ENCODE measurements around the gene ZNF853.
"Not testable (repeated sequence)": the region's sequence is repeated elsewhere in the genome, so short reads cannot be mapped to it uniquely, and the experiment has no call there.

Gene ZNF853

DNA sequence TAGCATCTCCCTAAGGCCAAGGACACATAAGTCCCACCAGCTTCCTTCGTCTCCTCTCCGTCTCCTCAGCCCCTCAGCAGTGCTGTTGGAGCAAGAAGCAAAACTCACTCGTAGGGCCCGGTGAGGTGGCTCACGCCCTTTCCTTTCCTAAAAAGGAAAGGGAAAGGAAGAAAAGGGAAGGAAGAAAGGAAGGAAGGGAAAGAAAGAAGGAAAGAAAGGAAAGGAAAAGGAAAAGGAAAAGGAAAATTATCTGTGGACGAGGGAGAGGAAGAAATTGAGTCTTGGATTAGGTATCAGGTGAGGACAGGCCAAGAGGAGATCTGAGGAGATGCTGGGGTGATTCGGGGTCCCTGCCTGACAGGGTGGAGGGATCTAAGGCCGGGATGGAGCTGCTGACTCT lies 18.6 kb downstream of the ZNF853 start:
- in situ Hi-C loops (cut with MboI; ENCODE audit: low sequenced_read_pairs), result no loop called here

DNA sequence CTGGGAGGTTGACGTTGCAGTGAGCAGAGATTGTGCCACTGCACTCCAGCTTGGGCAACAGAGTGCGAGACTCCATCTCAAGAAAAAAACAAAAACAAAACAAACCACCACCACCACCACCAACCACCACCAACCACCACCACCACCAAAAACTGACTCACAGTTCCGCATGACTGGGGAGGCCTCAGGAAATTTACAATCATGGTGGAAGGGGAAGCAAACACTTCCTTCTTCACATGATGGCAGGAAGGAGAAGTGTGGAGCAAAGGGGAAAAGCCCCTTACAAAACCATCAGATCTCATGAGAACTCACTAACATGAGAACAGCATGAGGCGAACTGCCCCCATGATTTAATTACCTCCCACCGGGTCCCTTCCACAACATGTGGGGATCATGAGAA lies 19.6 kb downstream of the ZNF853 start:
- in situ Hi-C loops (cut with MboI; ENCODE audit: low sequenced_read_pairs), result not testable (repeated sequence)

DNA sequence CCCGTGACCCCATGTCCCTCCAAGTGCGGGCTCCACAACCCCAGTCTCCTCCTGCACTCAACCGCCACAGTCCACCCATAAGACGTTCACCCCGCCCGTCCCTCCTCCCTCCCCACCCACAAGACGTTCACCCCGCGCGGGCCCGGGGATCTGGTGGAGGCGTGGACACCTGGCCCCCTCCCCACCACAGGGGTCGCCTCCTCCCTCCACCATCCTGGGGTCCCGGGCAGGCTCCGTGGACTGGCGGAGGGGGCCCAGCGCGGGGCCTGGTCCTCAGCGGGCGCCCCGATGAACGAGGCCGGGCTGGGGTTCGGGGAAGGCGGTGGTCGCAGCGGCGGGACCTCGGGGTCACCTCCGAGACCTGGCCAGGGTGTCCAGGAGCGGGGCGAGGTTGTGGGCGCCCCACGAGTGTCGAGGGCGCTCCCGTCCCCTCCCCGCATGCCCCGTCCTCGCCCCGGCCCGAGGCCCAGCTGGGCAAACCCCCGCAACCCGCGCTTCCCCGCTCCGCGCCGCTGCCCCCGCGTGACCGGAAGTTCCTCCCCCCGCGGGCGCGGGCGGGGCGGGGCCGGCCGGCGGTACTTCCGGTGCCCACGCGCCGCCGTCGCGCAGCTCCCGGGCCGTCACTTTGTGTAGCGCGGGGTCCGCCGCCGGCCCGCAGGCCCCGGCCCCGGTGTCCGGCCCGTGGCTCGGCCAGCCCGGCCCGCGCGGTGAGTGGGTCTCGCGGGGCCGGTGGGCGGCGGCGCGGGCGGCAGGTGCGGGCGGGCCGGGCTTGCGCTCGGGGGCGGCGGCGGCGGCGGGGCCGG lies 21.5 kb downstream of the ZNF853 start, which contains the start of gene ZNF316:
Gene ZNF316 (plus strand): TSS at position 578 of the 803 bp plus-strand sequence. CDS start 5,092 bp downstream, outside the sequence.
- in situ Hi-C loops (cut with MboI; ENCODE audit: low sequenced_read_pairs), result no loop called here

DNA sequence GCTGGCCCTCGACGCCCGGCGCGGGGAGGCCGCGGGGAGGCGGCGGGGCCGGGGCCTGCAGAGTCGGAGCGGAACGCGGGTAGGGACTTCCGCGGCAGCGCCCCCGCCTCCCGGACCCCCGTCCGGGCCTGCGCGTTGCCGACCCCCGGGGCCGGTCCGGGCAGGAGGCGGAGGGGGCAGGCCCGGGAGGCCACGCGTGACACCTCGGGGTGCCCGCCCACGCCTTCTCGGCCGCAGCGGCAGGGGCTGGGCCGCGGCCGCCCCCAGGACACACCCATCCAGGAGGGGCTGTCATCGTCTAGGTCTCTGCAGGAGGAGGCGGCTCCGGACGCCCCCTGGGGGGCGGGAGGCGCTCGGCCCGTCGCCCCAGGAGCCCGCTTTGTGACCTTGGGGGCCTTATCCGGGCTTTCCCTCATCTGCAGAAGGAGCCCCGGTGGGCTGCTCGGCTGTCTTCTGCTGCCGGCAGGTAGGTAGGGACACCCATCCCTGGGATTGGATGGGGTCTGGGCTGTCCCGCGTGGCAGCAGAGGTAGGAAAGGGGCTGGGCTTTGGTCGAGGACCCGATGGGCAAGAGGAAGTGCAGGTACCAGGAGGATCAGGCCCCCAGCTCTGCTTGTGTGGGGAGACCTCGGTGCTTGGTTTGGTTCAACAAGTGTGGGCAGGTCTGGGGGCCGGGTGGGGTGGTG lies 22.3 kb downstream of the ZNF853 start:
- in situ Hi-C loops (cut with MboI; ENCODE audit: low sequenced_read_pairs), result no loop called here

DNA sequence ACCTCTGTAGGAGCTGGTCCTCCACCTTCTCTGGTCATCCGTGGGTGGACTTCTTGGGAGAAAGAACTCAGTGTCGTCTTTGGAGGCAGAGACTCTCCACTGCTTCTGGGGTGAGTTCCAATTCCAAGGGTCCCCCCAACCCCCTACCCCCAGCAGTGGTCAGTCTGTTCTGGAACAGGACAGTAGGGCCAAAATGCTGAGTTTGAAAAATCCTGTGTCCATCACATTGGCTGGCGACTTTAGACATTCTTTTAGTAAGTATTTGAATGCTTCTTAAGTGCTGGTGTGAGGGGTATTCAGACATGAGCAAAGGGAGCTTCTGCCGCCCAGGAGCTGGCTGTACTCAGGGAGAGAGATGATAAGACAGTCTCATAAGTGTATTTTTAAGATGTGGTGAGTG lies 23.6 kb downstream of the ZNF853 start:
- in situ Hi-C loops (cut with MboI; ENCODE audit: low sequenced_read_pairs), result no loop called here

DNA sequence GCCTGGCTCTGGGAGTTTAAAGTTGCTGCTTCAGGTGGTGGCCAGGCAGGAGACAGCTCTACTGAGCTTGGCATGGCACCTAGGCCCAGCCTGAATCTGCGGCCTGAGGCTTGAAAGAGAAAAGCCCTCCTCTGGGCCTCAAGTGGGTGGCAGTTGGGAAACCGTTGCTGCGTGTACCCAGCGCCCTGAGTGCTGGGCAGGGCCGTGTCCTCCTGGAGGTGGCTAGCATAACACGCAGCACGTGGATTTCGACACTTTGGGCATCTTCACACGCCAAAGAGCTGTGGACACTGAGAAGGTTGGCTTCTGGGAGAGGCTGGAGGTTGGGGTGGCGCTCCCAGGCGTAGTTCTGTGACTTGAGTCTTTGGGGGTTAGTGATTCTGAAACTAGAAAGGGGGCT lies 24.2 kb downstream of the ZNF853 start:
- in situ Hi-C loops (cut with MboI; ENCODE audit: low sequenced_read_pairs), result no loop called here

DNA sequence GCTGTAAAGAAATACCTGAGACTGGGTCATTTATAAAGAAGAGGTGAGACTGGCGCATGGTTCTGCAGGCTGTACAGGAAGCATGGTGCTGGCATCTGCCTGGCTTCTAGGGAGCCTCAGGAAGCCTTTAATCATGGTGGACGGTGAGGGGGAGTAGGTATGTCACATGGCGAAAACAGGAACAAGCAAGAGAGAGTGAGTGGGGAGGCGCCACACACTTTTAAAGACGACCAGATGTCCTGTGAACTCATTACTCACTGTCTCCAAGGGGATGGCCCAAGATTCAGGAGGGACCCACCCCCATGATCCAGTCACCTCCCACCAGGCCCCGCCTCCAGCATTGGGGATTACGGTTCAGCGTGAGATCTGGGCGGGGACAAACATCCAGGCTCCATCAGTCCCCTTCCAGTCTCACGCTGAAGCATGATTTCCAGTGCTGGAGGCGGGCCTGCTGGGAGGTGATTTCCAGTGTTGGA lies 24.9 kb downstream of the ZNF853 start:
- in situ Hi-C loops (cut with MboI; ENCODE audit: low sequenced_read_pairs), result no loop called here

DNA sequence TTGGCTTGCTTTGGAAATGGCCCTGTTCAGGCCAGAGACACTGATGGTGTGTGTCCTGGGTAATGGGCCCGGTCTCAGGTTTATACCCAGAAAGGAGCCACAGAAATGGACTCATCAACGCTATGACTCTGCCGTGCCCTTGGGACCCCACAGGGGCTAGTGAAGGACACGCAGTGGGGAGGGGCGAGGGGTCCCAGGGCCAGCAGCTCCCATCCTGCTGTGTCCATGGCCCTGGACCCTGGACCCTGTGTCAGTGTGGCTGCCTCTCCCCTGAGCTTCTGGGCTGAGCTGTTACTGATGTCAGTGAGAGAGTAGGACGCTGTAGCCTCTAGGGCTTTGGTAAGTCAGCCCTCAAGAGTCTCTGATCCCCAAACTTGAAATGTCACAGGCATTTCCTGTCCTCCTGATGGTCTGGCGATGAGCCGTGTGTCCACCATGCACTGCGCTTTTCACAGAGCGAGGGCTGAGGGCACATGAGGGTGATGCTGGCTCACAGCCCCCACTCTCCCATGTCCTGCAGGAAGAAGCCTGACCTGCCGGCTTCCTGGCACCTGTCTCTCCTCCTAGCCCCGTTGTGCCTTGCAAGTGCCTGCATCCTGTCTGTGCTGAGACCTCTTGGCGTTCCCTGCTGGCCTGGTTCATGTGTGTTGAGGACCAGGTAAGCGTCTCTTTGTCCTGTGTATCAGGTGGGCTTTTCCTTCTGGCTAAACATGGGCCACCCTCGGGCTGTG lies 26.1 kb downstream of the ZNF853 start:
- in situ Hi-C loops (cut with MboI; ENCODE audit: low sequenced_read_pairs), result no loop called here

DNA sequence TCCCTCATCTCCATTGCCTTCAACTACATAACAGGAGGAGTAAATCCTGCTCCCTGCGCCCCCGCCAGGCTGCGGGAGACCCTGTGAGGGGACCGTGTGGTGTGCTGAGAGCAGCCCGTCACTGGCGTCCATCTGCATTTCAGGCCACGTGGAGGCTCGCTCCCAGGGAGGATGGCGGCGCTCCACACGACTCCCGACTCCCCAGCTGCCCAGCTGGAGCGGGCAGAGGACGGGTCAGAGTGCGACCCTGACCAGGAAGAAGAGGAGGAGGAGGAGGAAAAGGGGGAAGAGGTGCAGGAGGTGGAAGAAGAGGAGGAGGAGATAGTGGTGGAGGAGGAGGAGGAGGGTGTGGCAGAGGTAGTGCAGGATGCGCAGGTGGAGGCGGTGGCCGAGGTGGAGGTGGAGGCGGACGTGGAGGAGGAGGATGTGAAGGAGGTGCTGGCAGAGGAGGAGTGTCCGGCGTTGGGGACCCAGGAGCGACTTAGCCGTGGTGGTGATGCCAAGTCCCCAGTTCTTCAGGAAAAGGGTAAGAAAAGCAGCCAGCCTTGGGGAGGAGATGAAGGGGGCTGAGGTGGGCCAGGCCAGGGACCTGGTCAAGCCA lies 26.9 kb downstream of the ZNF853 start:
- in situ Hi-C loops (cut with MboI; ENCODE audit: low sequenced_read_pairs), result no loop called here

DNA sequence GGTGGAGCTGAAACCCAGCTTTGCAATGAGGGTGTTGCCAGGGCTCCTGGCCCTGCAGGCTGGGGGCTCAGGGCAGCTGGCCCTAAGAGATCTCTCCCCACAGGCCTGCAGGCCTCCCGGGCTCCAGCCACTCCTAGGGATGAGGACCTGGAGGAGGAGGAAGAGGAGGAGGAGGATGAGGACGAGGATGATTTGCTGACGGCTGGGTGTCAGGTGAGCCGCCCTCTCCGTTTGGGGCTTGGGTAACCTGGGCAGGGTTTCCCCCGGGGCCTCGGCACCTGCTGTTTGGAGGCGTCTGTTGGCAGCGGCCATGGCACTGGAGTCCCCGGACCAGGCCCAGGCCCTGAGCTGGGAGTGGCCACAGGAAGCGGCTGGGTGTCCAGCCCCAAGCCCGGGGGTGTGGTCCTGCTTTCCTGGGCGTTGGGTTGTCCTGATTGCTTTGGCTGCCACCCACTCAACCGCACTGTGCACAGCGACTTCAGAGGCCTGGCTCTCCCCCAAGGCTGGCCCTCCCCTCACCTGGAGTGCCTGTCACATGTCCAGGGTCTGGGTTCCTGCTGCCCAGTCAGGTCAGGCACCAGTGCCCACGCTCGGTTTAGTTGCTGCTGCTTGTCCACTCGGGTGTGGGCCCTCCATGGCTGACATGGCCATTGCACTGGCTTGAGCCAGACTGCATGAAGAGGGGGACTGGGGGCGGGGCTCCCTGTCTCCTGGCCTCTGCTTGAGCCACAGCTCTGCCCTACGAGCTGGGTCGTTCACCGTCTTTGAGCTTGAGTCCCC lies 27.6 kb downstream of the ZNF853 start:
- in situ Hi-C loops (cut with MboI; ENCODE audit: low sequenced_read_pairs), result no loop called here

DNA sequence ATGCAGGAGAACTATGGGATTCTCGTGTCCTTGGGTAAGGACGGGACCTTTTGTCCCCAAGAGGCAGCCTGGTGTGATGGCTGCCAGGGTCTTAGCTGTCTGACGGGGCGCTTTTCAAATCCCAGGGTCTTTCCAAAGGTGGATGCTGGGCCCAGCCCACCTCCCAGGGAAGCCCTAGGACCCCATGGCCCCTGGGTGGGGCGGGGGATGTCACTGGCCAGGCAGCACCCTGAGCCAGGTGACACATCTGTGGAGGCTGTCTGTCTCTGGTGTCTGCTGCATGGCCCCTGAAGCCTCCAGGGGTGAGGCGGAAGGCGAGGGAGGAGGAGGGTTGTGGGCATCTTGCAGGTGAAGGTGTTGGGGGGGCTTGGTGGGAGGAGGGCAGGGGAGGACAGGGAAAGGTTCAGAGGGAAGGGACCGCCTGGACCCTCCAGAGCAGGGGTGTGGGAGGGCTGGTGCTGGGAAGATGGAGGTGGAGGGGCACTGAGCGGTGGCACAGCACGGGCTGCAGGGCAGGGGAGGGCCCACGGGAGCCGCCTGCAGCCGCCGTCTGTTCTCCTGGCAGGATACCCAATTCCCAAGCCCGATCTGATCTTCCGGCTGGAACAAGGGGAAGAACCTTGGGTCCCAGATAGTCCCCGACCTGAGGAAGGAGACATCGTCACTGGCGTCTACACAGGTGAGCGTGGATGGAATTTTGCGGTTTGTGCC lies 28.7 kb downstream of the ZNF853 start:
- in situ Hi-C loops (cut with MboI; ENCODE audit: low sequenced_read_pairs), result no loop called here

DNA sequence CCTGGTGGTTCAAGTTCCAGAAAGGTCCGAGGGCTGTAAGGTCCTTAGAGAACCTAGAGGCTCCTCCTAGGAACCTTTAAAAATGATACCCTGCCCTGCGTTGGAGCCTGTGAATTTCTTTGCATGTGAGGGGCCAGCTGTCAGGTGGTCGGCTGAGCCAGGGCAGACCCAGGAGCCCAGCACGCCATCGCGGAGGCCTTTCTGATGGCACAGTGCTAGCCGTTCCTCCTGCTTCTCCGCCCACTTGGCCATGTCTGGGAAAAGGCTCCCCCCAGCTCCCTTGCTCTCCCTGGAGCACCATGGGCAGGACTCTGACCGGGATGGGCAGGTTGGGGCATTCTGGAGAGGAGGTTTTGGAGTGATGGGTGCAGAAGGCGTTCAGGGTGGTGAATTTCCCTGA lies 29.3 kb downstream of the ZNF853 start:
- in situ Hi-C loops (cut with MboI; ENCODE audit: low sequenced_read_pairs), result no loop called here

DNA sequence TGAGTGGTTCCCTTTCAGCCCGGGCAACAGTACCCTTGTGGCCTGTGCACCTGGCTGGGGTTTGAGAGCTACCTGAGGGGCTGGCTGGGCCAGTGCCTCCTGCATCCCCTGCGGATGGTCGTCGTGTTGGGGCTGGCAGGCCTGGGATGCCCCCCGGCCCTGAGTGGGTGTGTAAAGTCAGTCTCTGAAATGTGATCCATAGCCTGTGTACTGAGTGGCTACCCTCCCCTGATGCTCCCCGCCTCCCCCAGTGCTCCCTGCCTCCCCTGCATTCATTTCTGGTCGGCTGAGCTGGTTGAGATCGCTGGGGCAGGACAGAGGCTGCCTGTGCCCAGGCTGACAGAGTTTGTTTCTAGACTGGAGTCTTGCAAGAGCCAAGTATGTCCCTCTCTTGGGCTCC lies 31.1 kb downstream of the ZNF853 start:
- in situ Hi-C loops (cut with MboI; ENCODE audit: low sequenced_read_pairs), result no loop called here

DNA sequence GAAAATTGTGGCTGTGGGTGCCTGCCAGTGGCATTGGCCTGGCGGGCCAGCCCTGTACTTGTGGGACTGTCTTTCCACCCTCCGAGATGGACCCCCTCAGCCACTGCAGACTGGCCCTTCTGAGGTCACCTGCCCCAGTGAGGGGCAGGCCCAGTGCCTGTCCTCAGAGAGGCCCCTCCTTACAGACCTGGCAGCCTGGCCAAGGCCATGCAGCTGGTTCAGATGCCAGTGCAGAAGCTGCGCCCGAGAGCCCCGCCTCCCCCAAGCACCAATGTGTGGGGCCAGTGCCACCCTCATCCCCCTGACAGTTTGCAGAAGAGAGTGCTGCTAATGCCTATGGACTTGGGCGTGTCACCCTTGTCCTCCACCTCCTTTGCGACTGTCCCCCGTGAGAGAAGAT lies 31.7 kb downstream of the ZNF853 start:
- in situ Hi-C loops (cut with MboI; ENCODE audit: low sequenced_read_pairs), result no loop called here

DNA sequence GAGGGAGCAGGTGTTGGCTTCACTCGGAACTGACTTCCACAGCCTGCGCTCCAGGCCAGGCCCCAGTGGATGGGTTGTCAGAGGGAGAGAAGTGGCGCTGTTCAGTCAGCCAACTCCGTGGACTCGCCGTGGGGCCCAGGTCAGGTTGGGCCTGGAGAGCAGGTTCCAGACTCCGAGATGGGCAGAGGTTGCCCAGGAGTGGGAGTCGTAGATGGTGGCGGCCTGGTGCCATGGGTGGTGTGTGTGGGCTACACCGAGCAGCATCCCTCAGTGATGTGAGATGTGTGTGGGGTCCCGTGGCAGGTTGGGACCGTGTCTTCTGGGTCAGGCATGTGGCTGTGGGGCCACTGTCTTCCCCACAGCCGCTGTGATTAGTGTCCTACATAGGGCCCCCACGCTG lies 32.1 kb downstream of the ZNF853 start:
- in situ Hi-C loops (cut with MboI; ENCODE audit: low sequenced_read_pairs), result no loop called here

DNA sequence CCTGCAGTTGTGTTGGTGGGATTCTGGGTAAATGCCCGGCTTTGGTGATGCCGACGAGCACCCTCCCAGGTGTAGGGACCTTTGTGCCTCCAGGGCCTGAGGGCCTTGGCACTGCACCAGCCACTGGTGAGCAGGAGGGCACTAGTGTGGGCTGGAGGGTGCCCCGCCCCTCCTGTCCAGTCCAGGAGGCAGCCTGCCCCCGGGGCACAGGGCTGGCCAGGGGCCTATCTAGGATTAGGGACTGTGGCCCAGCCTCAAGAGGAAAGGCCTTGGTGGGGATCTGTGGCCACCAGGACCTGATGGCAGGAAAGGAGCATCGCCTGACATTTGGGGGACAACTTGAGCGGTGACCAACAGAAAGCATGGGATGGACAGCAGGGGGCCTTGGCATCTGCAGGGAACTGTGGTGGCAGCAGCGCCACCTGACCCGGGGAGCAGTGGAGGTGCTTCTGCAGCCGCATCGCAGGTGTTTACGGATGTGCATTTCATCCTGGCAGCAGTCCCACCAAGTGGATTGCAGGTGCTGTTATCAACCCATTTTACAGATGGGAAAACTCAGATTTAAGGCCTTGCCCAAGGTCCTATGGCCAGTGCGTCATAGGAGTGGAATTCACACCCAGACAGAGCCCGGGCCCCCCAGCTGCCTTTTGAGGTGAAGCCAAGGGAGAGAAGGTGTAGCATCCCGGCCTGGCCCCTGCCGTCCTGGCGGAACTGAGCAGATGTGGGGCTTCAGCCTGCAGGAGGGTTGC lies 32.8 kb downstream of the ZNF853 start:
- in situ Hi-C loops (cut with MboI; ENCODE audit: low sequenced_read_pairs), result no loop called here

DNA sequence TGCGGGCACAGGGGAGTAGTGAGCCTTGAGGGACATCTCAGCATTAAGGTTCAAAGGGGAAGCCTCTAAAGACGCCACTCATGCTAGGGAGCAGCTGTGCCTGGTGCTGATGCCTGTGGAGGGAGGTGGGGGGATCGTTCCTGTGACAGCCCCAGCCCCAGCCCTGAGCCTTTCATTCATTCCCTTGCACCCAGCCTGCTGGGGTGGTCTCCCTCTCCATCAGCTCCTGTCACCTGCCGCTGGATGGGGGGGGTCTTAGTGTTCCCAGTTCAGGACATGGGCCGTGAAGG lies 33.4 kb downstream of the ZNF853 start:
- in situ Hi-C loops (cut with MboI; ENCODE audit: low sequenced_read_pairs), result no loop called here

DNA sequence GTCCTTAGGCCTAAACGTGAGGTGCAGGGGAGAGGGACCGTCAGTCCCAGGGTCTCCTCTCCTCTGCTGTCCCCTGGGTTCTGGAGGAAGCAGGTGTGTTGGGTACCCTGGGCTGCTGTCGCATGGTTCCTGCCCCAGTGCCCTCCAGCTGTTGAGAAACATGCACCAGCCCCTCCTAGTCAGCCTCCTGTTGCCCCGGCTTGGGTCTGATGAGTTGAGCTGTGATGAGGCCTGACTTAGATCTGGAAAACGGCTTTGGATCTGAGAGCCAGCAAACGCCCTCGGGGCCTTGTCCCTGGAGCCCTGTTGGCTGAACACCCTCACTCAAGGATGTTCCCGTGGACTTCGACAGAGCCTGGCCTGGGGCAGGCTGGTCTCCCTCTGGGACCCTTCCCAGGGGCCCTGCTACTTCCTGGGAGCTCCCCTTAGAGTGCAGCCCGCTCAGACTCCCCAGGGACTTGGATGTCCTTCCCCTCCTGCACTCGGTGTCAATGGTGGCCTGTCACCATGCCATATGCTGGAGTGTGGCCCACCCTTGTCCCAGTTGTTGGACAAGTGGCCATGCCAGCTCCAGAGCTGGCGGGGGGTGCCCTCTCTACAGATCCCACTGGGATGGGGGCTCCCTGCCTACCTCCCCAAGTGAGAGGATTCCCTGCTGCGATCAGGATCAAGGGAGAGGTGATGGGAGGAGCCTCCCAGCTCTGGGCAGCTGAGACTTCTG lies 34.0 kb downstream of the ZNF853 start:
- in situ Hi-C loops (cut with MboI; ENCODE audit: low sequenced_read_pairs), result no loop called here

DNA sequence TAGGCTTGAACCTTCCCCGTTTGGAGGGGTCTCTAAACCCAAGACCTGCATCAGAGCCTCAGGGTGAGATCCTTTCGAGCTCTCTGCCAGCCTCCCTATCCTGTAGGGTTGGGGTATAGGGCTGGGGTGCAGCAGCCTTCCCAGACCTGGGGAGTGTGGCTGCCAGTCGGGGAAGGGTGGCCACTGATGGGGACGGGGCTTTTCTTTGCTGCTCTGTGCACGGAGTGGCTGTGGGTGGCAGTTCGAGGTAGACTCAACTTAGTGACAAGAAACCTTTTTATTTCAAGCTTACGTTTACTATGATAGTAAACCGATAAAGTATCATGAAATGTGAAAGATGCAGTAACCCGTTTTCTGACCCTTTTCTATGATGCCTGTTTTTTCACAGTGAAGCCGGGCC lies 34.7 kb downstream of the ZNF853 start:
- in situ Hi-C loops (cut with MboI; ENCODE audit: low sequenced_read_pairs), result no loop called here
